NK-92 (cell line): Measurements from ENCODE around the gene CTDSP2.
"Not testable (repeated sequence)": the region's sequence is repeated elsewhere in the genome, so short reads cannot be mapped to it uniquely, and the experiment has no call there.

Experiments used
- DNase-seq: peaks from one replicate; lab custom pipeline; 2025; ENCODE audit not compliant: unreplicated experiment; lab: John Stamatoyannopoulos, UW

CTDSP2 gene, protein sequence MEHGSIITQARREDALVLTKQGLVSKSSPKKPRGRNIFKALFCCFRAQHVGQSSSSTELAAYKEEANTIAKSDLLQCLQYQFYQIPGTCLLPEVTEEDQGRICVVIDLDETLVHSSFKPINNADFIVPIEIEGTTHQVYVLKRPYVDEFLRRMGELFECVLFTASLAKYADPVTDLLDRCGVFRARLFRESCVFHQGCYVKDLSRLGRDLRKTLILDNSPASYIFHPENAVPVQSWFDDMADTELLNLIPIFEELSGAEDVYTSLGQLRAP

DNA sequence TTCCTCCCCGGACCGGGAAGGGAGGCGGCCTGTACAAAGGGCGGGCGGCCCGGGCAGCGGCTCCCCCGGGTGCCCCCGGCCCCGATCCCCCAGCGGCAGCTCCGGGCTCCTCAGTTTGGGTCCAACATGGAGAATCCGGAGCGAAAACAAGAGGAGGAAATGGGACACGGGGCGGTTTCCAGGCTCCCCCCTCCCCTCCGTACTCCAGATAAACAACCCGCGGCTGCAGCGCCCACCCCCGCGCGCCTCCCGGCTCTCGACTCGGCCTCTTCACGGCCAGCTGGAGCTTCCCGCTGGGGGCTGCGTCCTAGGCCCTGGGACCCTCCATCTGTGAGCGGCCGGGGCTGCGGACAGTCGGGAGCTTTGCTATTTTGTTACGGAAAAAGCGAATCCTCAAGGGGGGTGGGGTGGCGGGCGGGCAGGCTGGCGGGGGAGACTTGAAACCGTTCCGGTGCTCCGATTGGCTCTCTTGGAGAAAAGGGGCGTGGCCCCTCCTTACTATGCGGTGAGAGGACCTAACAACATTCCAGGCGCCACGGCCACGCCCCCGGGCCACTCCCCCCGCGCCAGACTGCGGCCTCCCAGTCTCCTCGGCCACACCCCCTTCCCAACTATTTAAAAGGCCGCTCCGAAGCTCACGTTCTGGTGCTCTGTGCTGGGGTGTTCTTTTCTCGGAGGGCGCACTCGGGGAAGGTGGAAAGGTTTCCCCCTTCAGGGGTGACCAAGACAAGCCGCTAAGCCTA is at the start of gene CTDSP2:
TSS of gene CTDSP2 (minus strand) at position 153 of the 743 bp plus-strand sequence. CDS start 294 bp downstream, outside the sequence.
- DNase-seq: peak; percentile 6

DNA sequence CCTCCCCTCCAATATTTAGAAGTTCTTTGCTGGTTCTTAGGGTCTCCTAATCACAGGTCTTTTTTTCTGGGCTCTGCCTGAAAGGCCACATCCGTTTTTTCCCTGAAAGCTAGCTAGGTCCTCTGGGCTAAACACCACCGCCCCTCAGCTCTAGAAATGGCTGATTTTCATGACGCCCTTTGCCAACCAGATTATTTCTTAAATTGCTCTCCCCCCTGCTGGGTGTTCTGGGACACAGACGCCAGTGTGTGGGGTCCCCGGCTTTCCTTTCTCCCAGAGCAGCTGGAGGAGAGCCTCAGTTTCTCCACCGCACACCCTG is 49.5 kb upstream of the CTDSP2 start:
- no peak for DNase-seq

DNA sequence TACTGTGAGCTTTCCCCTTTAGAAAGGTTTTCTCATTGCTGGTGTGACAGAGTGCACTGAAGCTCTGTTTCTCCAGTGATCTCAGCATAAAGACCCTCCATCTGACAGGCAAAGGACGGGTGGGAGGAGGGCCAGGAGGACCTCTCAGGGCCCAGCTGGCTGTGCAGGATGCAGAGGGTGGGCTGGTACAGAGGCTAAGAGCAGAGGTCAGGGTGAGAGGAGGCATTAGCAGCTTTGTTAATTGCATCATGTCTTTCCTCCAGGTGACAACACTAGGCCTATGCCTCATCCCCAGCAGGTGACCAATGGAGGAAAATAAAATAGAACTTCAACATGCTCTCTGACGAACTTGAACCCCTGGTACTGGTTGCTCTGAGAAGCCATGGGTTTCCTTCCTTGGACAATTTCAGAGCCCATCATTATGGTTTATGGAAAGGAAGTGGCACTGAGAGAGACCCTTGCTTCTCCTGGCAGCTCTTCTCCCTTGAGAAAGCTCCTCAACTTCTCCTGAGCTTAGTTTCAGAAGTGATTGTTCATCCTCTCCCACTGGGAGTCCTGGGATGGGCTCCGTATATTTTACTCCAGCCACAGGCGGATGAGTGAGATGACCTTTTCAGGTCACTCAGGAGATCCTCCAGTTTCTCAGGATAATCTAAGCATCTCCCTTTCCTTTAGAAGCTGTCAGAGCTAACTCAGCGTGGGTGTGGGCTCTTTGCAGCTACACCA is 49.0 kb upstream of the CTDSP2 start:
- DNase-seq: no peak

DNA sequence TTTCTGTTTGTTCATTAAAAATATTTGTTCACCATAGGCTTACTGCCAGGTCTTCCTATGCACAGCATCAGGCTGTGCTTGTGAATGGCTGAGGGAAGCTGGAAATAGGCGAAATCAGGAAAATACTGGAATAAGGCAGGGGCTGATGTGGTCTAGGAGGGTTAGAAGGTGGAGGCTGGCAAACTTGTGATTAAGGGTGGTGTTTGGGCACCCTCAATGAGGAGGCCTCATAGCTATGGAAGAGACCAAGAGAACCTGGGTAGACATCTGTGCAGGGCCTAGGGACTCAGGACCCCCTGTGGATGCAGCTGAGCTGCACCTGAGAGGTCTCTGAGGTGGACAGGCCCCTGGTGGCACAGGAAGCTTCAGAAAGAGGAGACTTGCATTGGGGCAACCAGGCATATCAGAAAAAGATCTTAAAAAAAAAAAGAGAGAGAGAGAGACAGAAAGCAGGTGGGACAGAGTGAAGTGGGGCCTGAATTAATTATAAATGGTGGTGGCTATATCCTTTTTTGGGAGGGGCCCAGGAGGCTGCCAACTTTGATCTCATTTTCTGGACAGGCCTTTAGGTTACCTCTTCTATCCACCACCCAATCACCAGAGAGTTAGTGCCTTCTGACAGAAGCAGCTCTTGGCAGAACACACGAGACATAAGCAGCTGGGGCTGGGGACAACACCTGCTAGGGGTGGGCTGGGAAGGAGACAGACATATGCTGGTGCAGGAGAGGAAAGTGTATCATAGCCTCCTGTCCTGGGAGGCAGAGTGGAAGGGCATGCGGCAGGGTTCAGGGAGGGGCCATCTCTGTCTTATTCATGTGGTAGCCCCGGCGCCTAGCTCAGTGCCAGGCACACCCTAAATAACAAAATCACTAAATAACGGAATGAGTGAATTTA is 48.1 kb upstream of the CTDSP2 start:
- DNase-seq: no peak

DNA sequence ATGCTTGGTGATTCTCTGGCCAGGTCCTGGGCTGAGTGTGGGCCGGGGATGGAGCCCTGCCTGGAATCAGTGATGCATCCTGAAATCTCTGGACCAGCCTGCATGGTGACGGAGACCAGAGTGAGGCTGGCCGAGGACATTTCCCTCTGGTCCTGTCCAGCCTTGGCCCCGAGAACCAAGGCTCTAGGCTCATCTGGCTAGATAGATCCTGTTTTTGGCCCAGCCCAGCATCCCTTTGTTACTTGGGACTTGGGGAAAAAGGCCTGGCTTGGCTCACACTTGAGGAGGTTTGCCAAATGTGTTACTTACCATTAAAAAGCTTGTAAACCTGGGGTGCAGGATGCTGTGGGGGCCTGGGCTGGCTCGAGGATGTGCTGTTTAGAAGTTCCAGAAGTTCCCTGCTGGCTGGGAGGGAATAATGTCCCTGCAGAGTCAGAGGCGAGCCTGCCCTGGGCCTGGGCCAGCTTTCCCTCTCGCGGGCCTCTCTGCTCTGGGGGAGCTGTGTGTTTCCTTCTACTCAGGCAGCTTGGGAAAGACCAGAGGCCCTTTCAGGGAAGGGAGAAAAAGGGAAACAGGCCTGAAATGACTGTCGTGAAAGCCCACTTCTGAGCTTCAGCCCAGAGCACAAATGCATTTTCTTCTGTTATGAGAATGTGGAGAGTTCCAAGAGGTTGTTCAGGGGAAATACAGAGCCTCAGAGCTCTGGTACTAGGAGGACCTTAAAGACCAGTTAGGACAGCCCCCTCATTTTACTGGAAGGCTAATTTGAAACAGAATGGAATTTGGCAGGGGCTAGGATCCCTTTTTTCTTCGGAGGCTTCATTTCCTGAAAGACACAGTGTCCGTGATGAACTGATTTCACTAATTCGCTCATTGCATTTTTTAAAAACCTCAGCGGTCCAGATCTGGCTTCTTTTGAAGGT is 47.2 kb upstream of the CTDSP2 start:
- no peak for DNase-seq

DNA sequence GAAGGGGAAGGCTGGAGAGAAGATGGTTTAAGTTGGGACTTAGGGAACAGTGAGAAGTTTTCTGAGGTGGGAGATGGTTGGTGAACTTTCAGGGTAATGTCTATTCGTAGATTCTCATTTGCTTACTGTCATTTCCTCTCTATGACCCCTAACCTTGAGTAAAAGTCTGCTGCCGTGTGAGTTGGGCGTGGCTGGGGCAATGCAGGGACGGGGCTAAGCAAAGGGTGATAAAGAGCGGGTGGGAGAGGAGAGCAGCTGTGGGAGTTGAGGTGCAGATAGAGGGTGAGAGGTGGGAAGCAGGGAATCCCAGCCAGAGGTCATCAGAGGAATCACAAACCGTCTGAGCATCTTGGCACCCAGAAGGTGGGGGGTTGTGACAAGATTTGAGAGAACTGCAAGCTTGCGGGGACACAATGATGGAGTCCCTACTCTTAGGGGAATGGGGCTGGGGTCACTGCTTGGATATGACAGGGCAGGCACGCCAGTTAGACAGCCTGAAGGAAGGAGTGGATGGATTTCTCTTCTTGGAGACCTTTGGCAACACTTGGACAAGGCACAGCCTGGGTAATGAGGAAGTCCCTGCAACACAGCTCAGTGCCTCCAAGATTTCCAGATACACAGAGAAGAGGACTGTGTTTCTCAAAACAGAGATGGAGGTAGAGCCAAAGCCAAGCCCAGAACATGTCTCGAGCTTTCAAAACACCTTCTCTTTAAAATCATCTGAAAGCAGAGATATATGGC is 45.9 kb upstream of the CTDSP2 start:
- DNase-seq: no peak

DNA sequence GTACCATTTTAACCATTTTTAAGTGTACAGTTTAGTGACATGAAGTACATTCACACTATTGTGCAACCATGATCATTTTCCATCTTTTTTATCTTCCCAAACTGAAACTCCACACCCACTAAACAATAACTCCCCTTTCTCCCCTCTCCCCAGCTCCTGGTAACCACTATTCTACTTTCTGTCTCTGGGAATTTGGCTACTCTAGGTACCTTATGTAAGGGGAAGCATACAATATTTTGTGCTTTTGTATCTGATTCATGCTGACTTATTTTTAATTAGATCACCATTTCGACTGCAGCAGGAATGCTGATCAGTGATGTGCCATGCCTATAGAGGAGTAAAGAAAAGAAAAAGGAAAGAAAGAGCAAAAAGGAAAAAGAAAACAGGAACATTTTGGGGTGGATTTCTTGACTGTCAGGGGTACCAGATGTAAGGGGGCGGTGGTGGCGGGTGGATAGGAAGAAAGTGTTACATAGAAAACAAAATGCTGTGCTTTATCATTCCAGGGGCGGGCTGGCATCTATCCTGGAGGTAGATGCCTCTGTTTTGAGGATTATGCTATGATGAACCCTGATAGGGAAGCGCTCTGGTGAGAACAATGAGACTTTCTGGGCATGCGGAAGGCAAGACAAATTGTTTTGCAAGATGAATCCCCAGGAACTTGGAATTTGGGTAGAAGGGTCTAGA is 45.2 kb upstream of the CTDSP2 start:
- no peak for DNase-seq

DNA sequence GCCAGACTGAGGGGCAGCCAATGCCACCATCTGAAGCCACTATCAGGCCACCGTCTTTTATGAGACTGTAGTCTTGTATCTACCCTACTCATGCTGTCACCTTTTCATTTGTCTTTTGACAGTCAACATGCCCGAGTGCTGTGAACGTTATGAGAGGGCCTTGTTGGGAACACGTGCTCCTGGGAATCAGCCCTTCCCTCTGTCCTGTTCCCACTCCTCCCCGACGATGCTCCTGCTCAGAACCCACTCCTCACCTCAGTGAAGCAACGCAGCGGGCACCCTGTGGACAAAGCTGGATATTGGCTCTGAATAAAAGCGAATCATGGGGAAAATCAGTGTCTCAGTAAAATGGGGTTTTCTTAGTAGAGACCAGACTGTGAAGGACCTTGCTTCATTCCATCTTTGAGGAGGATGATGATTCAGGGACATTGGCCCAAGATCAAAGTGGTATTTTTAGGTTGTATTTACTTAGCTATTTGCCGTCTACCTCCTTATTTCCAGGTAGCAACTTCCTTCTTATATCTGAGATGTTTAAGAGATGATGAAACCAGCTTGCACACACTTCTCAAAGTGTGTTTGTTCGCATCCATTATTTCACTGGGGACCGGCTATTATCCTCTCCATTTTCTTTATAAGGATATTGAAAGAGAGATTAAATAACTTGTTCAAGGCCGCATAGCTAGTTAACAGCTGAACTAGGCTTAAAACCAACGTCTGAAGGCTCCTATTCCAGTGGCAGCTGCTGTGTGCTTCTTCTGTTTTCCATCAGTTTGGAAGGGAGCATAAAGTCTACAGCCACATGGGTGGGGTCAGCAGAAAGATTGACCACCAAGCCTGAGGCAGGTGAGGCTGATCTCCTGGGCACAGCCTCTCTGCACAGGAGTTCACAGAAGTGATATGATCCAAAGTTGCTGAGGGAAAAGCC is 43.9 kb upstream of the CTDSP2 start:
- DNase-seq: no peak

DNA sequence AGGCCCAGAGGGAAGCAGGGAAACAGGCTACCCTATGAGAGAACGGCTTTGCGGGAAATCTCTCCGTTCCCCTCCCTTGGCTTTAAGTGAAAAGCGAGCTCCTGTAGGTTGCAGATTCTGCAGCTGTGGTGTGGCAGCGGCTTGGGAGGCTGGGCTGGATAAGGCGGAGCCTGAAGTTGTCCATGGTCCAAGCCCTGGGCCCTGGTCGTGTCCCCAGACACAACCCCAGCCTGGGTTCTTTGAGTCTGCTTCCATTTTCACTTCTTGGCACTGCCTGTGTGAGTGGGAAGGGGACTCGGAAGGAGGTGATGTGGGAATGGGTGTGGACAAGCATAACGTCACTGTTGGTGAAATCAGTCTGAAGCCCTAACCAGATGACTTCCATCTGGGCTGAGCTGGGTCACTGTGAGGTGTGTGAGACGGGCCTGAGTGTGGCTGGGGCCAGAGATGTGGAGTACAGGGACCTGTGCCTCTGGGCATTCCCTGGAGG is 43.0 kb upstream of the CTDSP2 start:
- DNase-seq: no peak

DNA sequence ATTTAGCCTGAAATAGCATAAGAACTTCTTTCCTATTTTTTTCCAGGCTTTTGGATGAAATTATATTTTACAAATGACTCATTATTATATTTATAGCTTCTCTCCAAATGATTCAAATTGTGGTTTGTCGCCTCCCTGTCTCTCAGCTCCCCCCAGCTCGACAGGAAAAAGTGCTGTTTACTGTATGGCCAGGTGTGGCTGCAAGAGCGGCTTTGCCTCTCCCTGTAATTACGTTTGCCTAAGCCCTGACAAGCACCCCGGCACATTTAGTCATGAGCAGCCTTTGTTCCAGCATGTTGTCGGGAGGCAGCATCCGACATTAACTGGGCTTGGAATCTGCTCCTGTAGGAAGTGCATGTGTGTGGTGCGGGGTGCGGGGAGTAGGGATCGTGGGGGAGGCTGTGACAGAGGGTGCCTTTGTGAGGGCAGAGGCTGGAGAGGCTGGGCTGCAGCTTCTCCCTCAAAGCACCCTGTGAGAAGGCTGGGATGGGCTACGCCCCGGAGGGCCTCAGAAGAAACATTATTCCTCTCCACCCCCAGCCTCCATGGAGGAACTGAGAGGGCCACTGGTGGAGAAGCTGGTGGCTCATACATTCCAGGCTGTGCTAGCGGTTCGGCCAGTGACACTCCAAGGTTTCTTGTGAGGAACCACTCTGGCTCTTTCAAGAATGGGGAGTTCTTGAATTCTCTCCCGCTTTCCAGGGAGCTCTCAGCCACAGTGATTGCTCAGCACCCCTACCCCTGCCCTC is 42.1 kb upstream of the CTDSP2 start:
- DNase-seq: no peak

DNA sequence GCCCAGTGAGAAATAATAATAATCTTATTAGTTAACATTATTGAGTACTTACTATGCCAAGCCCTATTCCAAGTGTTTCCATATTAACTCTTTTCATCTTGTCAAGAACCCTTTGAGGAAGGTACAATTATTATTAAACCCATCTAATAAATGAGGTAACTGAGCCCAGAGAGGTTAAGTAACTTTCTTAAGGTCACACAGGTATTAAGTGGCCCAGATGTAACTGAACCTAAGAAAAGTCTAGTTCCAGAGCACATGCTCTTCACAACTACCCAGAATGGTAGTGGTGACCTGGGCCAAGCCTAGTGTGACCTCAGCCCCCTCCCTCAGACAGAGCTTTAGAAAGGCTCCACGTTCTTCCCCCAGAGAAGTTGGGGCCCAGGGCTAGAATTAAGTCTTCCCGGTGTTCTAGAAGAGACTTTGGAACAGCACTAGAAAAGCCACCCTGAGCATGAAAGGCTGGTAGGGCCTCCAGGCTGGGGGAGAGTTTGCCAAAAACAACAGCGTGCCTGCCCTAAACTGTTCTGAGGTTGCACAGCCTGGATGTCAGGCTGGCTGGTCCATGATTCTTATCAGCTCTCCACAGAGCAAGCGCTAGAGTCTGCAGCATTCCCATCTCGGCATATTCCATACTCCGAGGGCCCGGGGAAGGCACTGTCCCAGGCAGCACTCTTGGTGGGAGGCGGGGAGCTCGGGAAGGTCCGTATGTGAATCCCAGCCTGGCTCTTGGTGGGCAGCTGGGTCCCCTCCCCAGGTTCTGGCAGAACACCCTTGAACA is 41.3 kb upstream of the CTDSP2 start:
- no peak for DNase-seq

DNA sequence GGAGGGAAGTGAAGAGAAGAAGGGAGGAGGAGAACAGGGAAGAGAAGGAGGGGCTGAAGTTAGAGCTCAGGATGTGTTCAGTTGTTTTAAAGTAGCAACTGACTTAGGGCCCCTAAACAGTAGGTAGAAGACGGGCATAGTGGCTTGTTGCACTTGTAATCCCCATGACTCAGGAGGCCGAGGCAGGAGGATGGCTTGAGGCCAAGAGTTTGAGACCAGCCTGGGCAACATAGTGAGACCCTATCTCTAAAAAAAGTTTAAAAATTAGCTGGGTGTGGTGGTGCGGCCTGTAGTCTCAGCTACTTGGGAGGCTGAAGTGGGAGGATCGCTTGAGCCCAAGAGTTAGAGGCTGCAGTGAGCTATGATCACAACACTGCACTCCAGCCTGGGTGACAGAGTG is 40.4 kb upstream of the CTDSP2 start:
- DNase-seq: not testable (repeated sequence)

DNA sequence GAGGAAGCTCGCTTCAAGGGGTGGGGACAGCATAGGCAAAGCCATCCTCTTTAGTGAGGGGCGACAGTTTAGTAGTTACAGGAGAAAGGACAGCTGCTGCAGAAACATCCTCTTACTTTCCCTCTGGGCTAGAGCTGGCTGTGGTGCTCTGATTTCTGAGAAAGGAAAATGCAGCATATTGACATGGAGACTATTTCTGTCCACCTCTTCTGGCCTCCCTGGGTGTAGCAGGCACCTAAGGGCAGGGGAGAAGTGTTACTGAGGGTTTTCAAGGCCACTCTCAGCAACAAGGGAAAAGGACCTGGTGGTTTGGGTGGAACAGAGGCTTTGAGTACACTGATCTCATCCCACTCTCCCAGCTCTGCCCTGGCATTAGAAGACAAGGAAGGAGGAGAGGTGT is 40.0 kb upstream of the CTDSP2 start:
- no peak for DNase-seq

DNA sequence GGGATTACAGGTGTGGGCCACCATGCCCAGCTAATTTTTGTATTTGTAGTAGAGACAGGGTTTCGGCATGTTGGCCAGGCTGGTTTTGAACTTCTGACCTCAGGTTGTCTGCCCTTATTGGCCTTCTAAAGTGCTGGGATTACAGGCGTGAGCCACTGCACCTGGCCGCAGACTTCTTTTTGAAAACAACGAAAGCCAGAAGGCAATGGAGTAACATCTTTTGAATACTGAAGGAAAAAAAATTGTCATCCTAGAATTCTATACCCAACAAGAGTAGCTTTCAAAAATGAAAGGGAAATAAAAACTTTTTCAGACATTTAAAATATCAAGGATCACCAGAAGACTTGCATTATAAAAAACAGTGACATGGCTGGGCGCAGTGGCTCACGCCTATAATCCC is 38.7 kb upstream of the CTDSP2 start:
- DNase-seq: no peak

DNA sequence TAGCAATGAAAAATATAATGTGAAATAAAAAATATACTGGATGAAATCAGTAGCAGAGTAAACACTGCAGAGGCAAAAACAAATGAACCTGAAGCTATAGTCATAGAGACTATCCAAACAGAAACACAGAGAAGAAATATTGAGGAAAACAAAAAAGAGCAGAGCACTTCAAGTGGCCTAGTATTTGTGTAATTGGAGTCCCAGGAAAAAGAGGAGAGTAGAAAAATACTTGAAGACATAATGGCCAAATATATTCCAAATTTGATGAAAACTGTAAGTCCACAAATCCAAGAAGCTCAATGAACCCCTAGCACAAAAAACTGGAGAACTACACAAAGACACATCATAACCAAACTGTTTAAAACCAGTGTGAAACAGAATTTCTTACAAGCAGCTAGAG is 37.2 kb upstream of the CTDSP2 start:
- DNase-seq: no peak

DNA sequence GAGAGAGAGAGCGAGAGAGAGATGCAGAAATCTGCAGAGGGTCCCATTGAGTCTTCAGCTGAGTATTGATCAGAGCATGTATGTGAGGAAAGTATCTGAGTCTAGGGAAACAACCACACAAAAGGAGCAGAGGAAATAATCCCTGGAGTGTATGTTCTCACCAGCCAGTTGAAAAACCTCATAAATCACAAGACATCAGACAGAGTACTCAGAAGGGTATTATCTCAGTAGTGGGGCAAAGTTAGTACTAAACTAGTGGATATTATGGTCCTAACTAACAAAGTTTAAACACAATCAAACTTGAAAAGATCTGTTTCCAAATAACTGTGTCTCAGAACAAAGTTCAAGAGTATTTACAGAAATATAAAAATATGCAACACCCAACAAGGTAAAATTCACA is 36.5 kb upstream of the CTDSP2 start:
- DNase-seq: no peak
